HepG2 (cell line): Measurements from ENCODE around the gene HSPA5. TPM values are rescaled to one million over a fixed set of nuclear protein-coding genes. Genes with fewer than 3 reads are reported as not detected.

Source experiments
- BHLHE40 ChIP-seq: IDR thresholded peaks from 2 replicates; pipeline ENCODE4 v1.6.1; 2011; ENCODE audit warnings: low read length, improper control_type of control experiment
- CHCHD3 ChIP-seq: sonication (generic); formaldehyde crosslinking; IDR thresholded peaks from 2 replicates; pipeline ENCODE4 v1.8.0; 2022; ENCODE audit warnings: mild to moderate bottlenecking, missing genetic modification reagents, moderate library complexity
- CHD4 ChIP-seq: fragments of 200-600 bp; sonication (generic); IDR thresholded peaks from 2 replicates; pipeline ENCODE4 v1.7.0; 2017; ENCODE audit warnings: mild to moderate bottlenecking, low read length, borderline replicate concordance
- HHEX ChIP-seq: IDR thresholded peaks from 2 replicates; pipeline ENCODE4 v1.6.1; 2016; ENCODE audit warnings: control low read depth
- HIVEP1 ChIP-seq: sonication (generic); formaldehyde crosslinking; IDR thresholded peaks from 2 replicates; pipeline ENCODE4 v1.4.0; 2020; ENCODE audit warnings: mild to moderate bottlenecking, missing genetic modification reagents
- HOXA7 ChIP-seq: sonication (generic); formaldehyde crosslinking; IDR thresholded peaks from 2 replicates; pipeline ENCODE4 v1.8.1; 2022; ENCODE audit warnings: mild to moderate bottlenecking, missing genetic modification reagents, moderate library complexity
- KMT2A ChIP-seq: sonication (generic); formaldehyde crosslinking; IDR thresholded peaks from 2 replicates; pipeline ENCODE4 v1.4.0; 2020; ENCODE audit warnings: missing genetic modification reagents
- MAFK ChIP-seq, 2 experiments: IDR thresholded peaks in 1 of 2; conservative IDR thresholded peaks in 1 of 2; 2 replicates each; pipeline ENCODE4 v1.6.1; 2011; ENCODE audit warnings: improper control_type of control experiment in 2 of 2, low read length in 2 of 2
- MLLT10 ChIP-seq: sonication (generic); formaldehyde crosslinking; IDR thresholded peaks from 2 replicates; pipeline ENCODE4 v1.4.0; 2020; ENCODE audit warnings: missing genetic modification reagents
- NR2F2 ChIP-seq: IDR thresholded peaks from 2 replicates; pipeline ENCODE4 v1.6.1; 2012; ENCODE audit warnings: low read depth, inconsistent platforms, borderline replicate concordance
- RBFOX2 ChIP-seq: fragments of 200-400 bp; formaldehyde crosslinking; IDR thresholded peaks from 2 replicates; pipeline ENCODE4 v1.6.1; 2017; ENCODE audit warnings: low read depth, mild to moderate bottlenecking, low read length
- SNAI1 ChIP-seq: sonication (generic); formaldehyde crosslinking; IDR thresholded peaks from 2 replicates; pipeline ENCODE4 v1.5.0; 2020; ENCODE audit warnings: mild to moderate bottlenecking, missing genetic modification reagents, borderline replicate concordance
- TAF15 ChIP-seq: fragments of 200-400 bp; formaldehyde crosslinking; IDR thresholded peaks from one replicate; pipeline ENCODE4 v1.6.1; 2018; ENCODE audit warnings: mild to moderate bottlenecking, low read depth, low read length; ENCODE audit not compliant: poor library complexity, severe bottlenecking
- TP53 ChIP-seq: sonication (generic); formaldehyde crosslinking; conservative IDR thresholded peaks from 2 replicates; pipeline ENCODE4 v1.4.0; 2020; ENCODE audit warnings: missing genetic modification reagents
- ZBTB2 ChIP-seq: sonication (generic); formaldehyde crosslinking; IDR thresholded peaks from 2 replicates; pipeline ENCODE4 v1.8.0; 2022; ENCODE audit warnings: low read depth, missing genetic modification reagents
- ZNF329 ChIP-seq: sonication (generic); formaldehyde crosslinking; IDR thresholded peaks from 2 replicates; pipeline ENCODE4 v1.9.0; 2021; ENCODE audit warnings: low read depth, mild to moderate bottlenecking, missing genetic modification reagents
- ZNF557 ChIP-seq: sonication (generic); formaldehyde crosslinking; IDR thresholded peaks from 2 replicates; pipeline ENCODE4 v1.4.0; 2020; ENCODE audit warnings: missing genetic modification reagents
- ZNF570 ChIP-seq: sonication (generic); formaldehyde crosslinking; IDR thresholded peaks from 2 replicates; pipeline ENCODE4 v1.4.0; 2020; ENCODE audit warnings: mild to moderate bottlenecking, missing genetic modification reagents, borderline replicate concordance
- ZNF660 ChIP-seq: sonication (generic); formaldehyde crosslinking; IDR thresholded peaks from 2 replicates; pipeline ENCODE4 v1.5.1; 2020; ENCODE audit warnings: mild to moderate bottlenecking, low read depth, missing genetic modification reagents, borderline replicate concordance
- ZNF850 ChIP-seq: sonication (generic); formaldehyde crosslinking; conservative IDR thresholded peaks from 2 replicates; pipeline ENCODE4 v1.9.0; 2021; ENCODE audit warnings: mild to moderate bottlenecking, missing genetic modification reagents
- polyA plus RNA-seq, 8 experiments: library from polyadenylated mRNA; depleted of rRNA in 3 of 8; stranded (reverse) in 7 of 8; unstranded in 1 of 8; fragments of >200 nt; fragmentation: Illumina TruSeq in 4 of 8; extraction: Trizol in 4 of 8; gene quantifications; 2 replicates each; pipeline versions ENCODE4 v1.2.1 to v1.2.3, GENCODE V29; 2011 to 2016; ENCODE audit warnings: low read depth in 4 of 8, missing spikeins in 1 of 8, mixed read lengths in 1 of 8; ENCODE audit not compliant: insufficient read depth in 1 of 8
- total RNA-seq, 5 experiments: library from RNA; depleted of rRNA; stranded (reverse); fragments of >200 nt; fragmentation: Illumina TruSeq; extraction: Trizol; gene quantifications; 2 replicates each; pipeline ENCODE4 v1.2.3, GENCODE V29; 2016; ENCODE audit warnings: low read depth in 1 of 5
- TF ChIP-seq, protein P1 (sequence below): sonication (generic); formaldehyde crosslinking; IDR thresholded peaks from 2 replicates; pipeline ENCODE4 v1.4.0; 2020; ENCODE audit warnings: mild to moderate bottlenecking, missing genetic modification reagents
- TF ChIP-seq, protein P2 (sequence below): sonication (generic); formaldehyde crosslinking; IDR thresholded peaks from 2 replicates; pipeline ENCODE4 v1.5.1; 2020; ENCODE audit warnings: missing genetic modification reagents, mild to moderate bottlenecking, borderline replicate concordance

The HSPA5 gene
- total and polyA plus RNA-seq, 2 of the 13 experiments (the other 11 are each of a cell fraction or from before 2014, with no cell fraction given), result 201 to 206 TPM

DNA sequence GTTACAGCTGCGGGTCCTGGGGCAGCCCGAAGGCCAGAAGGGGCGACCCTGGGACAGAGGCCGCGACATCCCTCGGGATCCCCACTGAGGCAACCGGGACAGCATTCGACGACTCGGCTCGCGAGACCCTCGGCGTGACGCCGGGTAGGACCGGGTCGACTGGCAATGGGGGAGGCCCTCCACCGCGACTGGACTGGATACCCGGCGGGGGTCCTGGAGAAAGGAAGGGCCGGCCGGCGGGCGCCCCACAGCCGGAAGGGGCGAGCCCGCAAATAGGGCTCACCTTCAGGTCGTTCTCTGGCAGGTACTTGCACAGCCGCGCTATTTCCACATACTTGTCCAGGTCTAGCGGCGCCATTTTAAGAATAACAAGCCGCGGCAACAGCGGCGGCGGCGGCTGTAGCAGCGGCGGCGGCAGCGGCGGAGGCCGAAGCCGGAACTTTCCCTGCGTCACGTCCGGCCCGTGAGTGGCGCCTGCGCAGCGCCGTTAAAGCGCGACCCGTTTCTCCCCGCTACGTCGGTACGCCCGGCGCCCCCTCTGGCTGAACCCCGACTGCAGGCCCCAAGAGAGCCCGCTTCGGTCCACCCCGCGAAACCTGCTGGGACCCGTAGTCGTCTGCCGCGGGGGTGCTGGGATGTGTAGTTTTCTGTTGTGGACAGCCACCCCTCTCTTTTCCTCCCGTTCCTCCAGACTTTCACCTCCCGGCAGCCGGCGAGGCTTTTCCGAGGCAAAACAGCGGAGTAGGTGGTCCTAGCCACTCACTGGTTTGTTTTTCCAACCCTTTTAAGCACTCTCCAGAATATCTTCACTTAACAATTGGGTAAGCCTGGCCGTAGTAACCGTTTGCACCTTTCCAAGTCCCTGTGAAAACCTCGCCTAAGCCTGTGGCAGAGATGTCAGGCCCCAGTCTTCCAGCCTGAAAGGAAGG, 51.5 kb downstream of the HSPA5 start, which contains the start of gene PPP6C (continued):
- 0 out of 2 replicates have a peak, but pooled peaks have one; percentile 60 for TF ChIP-seq ZNF329
- no peak for TF ChIP-seq BHLHE40
- TF ChIP-seq MLLT10 (CRISPR knock-in tag), result no peak
- TF ChIP-seq NR2F2, result no peak
- no peak for TF ChIP-seq CHD4
- no peak for TF ChIP-seq ZNF660 (CRISPR knock-in tag)
- TF ChIP-seq HOXA7, result no peak
- TF ChIP-seq, protein P1, sequence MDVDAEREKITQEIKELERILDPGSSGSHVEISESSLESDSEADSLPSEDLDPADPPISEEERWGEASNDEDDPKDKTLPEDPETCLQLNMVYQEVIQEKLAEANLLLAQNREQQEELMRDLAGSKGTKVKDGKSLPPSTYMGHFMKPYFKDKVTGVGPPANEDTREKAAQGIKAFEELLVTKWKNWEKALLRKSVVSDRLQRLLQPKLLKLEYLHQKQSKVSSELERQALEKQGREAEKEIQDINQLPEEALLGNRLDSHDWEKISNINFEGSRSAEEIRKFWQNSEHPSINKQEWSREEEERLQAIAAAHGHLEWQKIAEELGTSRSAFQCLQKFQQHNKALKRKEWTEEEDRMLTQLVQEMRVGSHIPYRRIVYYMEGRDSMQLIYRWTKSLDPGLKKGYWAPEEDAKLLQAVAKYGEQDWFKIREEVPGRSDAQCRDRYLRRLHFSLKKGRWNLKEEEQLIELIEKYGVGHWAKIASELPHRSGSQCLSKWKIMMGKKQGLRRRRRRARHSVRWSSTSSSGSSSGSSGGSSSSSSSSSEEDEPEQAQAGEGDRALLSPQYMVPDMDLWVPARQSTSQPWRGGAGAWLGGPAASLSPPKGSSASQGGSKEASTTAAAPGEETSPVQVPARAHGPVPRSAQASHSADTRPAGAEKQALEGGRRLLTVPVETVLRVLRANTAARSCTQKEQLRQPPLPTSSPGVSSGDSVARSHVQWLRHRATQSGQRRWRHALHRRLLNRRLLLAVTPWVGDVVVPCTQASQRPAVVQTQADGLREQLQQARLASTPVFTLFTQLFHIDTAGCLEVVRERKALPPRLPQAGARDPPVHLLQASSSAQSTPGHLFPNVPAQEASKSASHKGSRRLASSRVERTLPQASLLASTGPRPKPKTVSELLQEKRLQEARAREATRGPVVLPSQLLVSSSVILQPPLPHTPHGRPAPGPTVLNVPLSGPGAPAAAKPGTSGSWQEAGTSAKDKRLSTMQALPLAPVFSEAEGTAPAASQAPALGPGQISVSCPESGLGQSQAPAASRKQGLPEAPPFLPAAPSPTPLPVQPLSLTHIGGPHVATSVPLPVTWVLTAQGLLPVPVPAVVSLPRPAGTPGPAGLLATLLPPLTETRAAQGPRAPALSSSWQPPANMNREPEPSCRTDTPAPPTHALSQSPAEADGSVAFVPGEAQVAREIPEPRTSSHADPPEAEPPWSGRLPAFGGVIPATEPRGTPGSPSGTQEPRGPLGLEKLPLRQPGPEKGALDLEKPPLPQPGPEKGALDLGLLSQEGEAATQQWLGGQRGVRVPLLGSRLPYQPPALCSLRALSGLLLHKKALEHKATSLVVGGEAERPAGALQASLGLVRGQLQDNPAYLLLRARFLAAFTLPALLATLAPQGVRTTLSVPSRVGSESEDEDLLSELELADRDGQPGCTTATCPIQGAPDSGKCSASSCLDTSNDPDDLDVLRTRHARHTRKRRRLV, result no peak
- no peak for TF ChIP-seq ZNF570
- 0 out of 2 replicates have a peak, but pooled peaks have one; percentile 10 for TF ChIP-seq HIVEP1 (CRISPR knock-in tag)
- TF ChIP-seq TAF15, result no peak
- peak; percentile 98 for TF ChIP-seq ZBTB2 (CRISPR knock-in tag)
- TF ChIP-seq TP53 (CRISPR knock-in tag), result no peak
- peak; percentile 81 for TF ChIP-seq KMT2A (CRISPR knock-in tag)
- TF ChIP-seq RBFOX2, result peak; percentile 93
- TF ChIP-seq, protein P2, sequence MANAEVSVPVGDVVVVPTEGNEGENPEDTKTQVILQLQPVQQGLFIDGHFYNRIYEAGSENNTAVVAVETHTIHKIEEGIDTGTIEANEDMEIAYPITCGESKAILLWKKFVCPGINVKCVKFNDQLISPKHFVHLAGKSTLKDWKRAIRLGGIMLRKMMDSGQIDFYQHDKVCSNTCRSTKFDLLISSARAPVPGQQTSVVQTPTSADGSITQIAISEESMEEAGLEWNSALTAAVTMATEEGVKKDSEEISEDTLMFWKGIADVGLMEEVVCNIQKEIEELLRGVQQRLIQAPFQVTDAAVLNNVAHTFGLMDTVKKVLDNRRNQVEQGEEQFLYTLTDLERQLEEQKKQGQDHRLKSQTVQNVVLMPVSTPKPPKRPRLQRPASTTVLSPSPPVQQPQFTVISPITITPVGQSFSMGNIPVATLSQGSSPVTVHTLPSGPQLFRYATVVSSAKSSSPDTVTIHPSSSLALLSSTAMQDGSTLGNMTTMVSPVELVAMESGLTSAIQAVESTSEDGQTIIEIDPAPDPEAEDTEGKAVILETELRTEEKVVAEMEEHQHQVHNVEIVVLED (CRISPR knock-in tag), result peak; percentile 94
- no peak for TF ChIP-seq SNAI1 (CRISPR knock-in tag)
- TF ChIP-seq CHCHD3 (CRISPR knock-in tag), result 0 out of 2 replicates have a peak, but pooled peaks have one; percentile 49
- TF ChIP-seq ZNF557 (CRISPR knock-in tag), result no peak
- TF ChIP-seq MAFK (conservative IDR thresholded peaks at IDR 0.05 in 1 of 2, IDR thresholded peaks at IDR 0.05 in 1 of 2; ENCODE audit: low read length in 2 of 2), result no peak
- no peak for TF ChIP-seq HHEX (CRISPR knock-in tag)
- TF ChIP-seq ZNF850 (CRISPR knock-in tag), result no peak
